HepG2 (cell line): Measurements from ENCODE around the gene PARD3. TPM values are rescaled to one million over a fixed set of nuclear protein-coding genes. Genes with fewer than 3 reads are reported as not detected.

Experiments used
- CCAR2 ChIP-seq: fragments of 200-400 bp; formaldehyde crosslinking; optimal IDR thresholded peaks from 2 replicates; pipeline ENCODE3; 2018; ENCODE audit warnings: low read depth, mild to moderate bottlenecking, low read length, moderate library complexity
- CEBPG ChIP-seq: IDR thresholded peaks from 2 replicates; pipeline ENCODE4 v1.6.1; 2016
- DR1 ChIP-seq: sonication (generic); formaldehyde crosslinking; IDR thresholded peaks from 2 replicates; pipeline ENCODE4 v1.8.0; 2021; ENCODE audit warnings: mild to moderate bottlenecking, missing genetic modification reagents, inconsistent platforms
- HCFC1 ChIP-seq: fragments of 150-350 bp; IDR thresholded peaks from 2 replicates; pipeline ENCODE4 v1.6.1; 2014; ENCODE audit warnings: low read depth, low read length
- HDAC2 ChIP-seq: sonication (generic); formaldehyde crosslinking; IDR thresholded peaks from 2 replicates; pipeline ENCODE4 v1.4.0; 2020; ENCODE audit warnings: missing genetic modification reagents
- HMG20A ChIP-seq: IDR thresholded peaks from 2 replicates; pipeline ENCODE4 v1.6.1; 2016; ENCODE audit warnings: borderline replicate concordance
- HNRNPUL1 ChIP-seq: fragments of 200-400 bp; formaldehyde crosslinking; IDR thresholded peaks from 2 replicates; pipeline ENCODE4 v1.6.1; 2017; ENCODE audit warnings: low read depth, mild to moderate bottlenecking, low read length, moderate library complexity
- HOXD1 ChIP-seq: sonication (generic); formaldehyde crosslinking; IDR thresholded peaks from 2 replicates; pipeline ENCODE4 v1.5.0; 2020; ENCODE audit warnings: missing genetic modification reagents
- IRF2 ChIP-seq: IDR thresholded peaks from 2 replicates; pipeline ENCODE4 v1.6.1; 2018; ENCODE audit warnings: missing genetic modification reagents, missing compliant biosample characterization
- JUNB ChIP-seq: sonication (generic); formaldehyde crosslinking; IDR thresholded peaks from 2 replicates; pipeline ENCODE4 v1.8.0; 2022; ENCODE audit warnings: missing genetic modification reagents, mild to moderate bottlenecking, borderline replicate concordance
- JUND ChIP-seq: sonication (generic); formaldehyde crosslinking; IDR thresholded peaks from 2 replicates; pipeline ENCODE4 v1.8.0; 2022; ENCODE audit warnings: mild to moderate bottlenecking, missing genetic modification reagents
- MAFF ChIP-seq: IDR thresholded peaks from 2 replicates; pipeline ENCODE4 v1.6.1; 2011; ENCODE audit warnings: low read depth, low read length, improper control_type of control experiment
- MTA1 ChIP-seq: sonication (generic); formaldehyde crosslinking; IDR thresholded peaks from 2 replicates; pipeline ENCODE4 v1.4.0; 2020; ENCODE audit warnings: missing genetic modification reagents, mild to moderate bottlenecking, borderline replicate concordance
- NFIC ChIP-seq: IDR thresholded peaks from 2 replicates; pipeline ENCODE4 v1.6.1; 2012; ENCODE audit warnings: mild to moderate bottlenecking, low read length, inconsistent platforms
- NPAS2 ChIP-seq: sonication (generic); formaldehyde crosslinking; IDR thresholded peaks from 2 replicates; pipeline ENCODE4 v1.8.0; 2022; ENCODE audit warnings: mild to moderate bottlenecking, missing genetic modification reagents, borderline replicate concordance
- NR3C1 ChIP-seq: sonication (generic); formaldehyde crosslinking; IDR thresholded peaks from 2 replicates; pipeline ENCODE4 v1.4.0; 2020; ENCODE audit warnings: missing genetic modification reagents
- POLR2AphosphoS2 ChIP-seq: IDR thresholded peaks from 2 replicates; pipeline ENCODE4 v1.6.1; 2011; ENCODE audit warnings: low read depth, low read length, improper control_type of control experiment
- PPARG ChIP-seq: conservative IDR thresholded peaks from 2 replicates; pipeline ENCODE4 v1.6.1; 2016; ENCODE audit warnings: missing biosample characterization, missing genetic modification reagents
- RXRB ChIP-seq: IDR thresholded peaks from 2 replicates; pipeline ENCODE4 v1.6.1; 2016; ENCODE audit warnings: borderline replicate concordance, missing genetic modification reagents, missing compliant biosample characterization
- SIN3A ChIP-seq: IDR thresholded peaks from 2 replicates; pipeline ENCODE4 v1.6.1; 2011; ENCODE audit warnings: low read depth, mild to moderate bottlenecking, control low read depth, low read length, borderline replicate concordance
- SOX5 ChIP-seq: IDR thresholded peaks from 2 replicates; pipeline ENCODE4 v1.6.1; 2016; ENCODE audit warnings: borderline replicate concordance
- SP140L ChIP-seq: sonication (generic); formaldehyde crosslinking; IDR thresholded peaks from 2 replicates; pipeline ENCODE4 v1.4.0; 2020; ENCODE audit warnings: missing genetic modification reagents, borderline replicate concordance
- ZBTB20 ChIP-seq: sonication (generic); formaldehyde crosslinking; IDR thresholded peaks from 2 replicates; pipeline ENCODE4 v1.8.1; 2023; ENCODE audit warnings: missing genetic modification reagents, low read depth, mild to moderate bottlenecking, borderline replicate concordance
- ZFP82 ChIP-seq: sonication (generic); formaldehyde crosslinking; IDR thresholded peaks from 2 replicates; pipeline ENCODE4 v1.5.1; 2020; ENCODE audit warnings: mild to moderate bottlenecking, missing genetic modification reagents, borderline replicate concordance
- ZNF24 ChIP-seq: fragments of 450-650 bp; IDR thresholded peaks from 2 replicates; pipeline ENCODE4 v1.6.1; 2017; ENCODE audit warnings: antibody characterized with exemption, mild to moderate bottlenecking
- ZNF430 ChIP-seq: sonication (generic); formaldehyde crosslinking; IDR thresholded peaks from 2 replicates; pipeline ENCODE4 v1.9.0; 2021; ENCODE audit warnings: mild to moderate bottlenecking, missing genetic modification reagents
- ZNF446 ChIP-seq: sonication (generic); formaldehyde crosslinking; IDR thresholded peaks from 2 replicates; pipeline ENCODE4 v1.5.0; 2020; ENCODE audit warnings: mild to moderate bottlenecking, missing genetic modification reagents
- ZNF7 ChIP-seq: IDR thresholded peaks from 2 replicates; pipeline ENCODE4 v1.6.1; 2016; ENCODE audit warnings: missing biosample characterization, missing genetic modification reagents
- polyA plus RNA-seq, 8 experiments: library from polyadenylated mRNA; depleted of rRNA in 3 of 8; stranded (reverse) in 7 of 8; unstranded in 1 of 8; fragments of >200 nt; fragmentation: Illumina TruSeq in 4 of 8; extraction: Trizol in 4 of 8; gene quantifications; 2 replicates each; pipeline versions ENCODE4 v1.2.1 to v1.2.3, GENCODE V29; 2011 to 2016; ENCODE audit warnings: low read depth in 4 of 8, missing spikeins in 1 of 8, mixed read lengths in 1 of 8; ENCODE audit not compliant: insufficient read depth in 1 of 8
- total RNA-seq, 5 experiments: library from RNA; depleted of rRNA; stranded (reverse); fragments of >200 nt; fragmentation: Illumina TruSeq; extraction: Trizol; gene quantifications; 2 replicates each; pipeline ENCODE4 v1.2.3, GENCODE V29; 2016; ENCODE audit warnings: low read depth in 1 of 5
- TF ChIP-seq, protein P1 (sequence below): sonication (generic); formaldehyde crosslinking; IDR thresholded peaks from 2 replicates; pipeline ENCODE4 v1.8.1; 2023; ENCODE audit warnings: mild to moderate bottlenecking, moderate library complexity, missing genetic modification reagents
- TF ChIP-seq, protein P2 (sequence below): sonication (generic); formaldehyde crosslinking; IDR thresholded peaks from 2 replicates; pipeline ENCODE4 v1.4.0; 2020; ENCODE audit warnings: missing genetic modification reagents, borderline replicate concordance
- TF ChIP-seq, protein P3 (sequence below): sonication (generic); formaldehyde crosslinking; IDR thresholded peaks from 2 replicates; pipeline ENCODE4 v1.8.0; 2022; ENCODE audit warnings: missing genetic modification reagents, mild to moderate bottlenecking, inconsistent platforms, borderline replicate concordance

Gene PARD3
- total and polyA plus RNA-seq, 2 of the 13 experiments (the other 11 are each of a cell fraction or from before 2014, with no cell fraction given): 40.9 to 60.0 TPM

- peak; percentile 17; the same call in 1 of the 2 replicates for TF ChIP-seq HDAC2 (CRISPR knock-in tag)
- TF ChIP-seq DR1 (CRISPR knock-in tag): no peak
- TF ChIP-seq ZFP82: no peak
- peak; percentile 59; the same call in 1 of the 2 replicates for TF ChIP-seq JUNB (CRISPR knock-in tag)
- no peak for TF ChIP-seq ZNF430 (CRISPR knock-in tag)
- no peak for TF ChIP-seq HOXD1 (CRISPR knock-in tag)
- TF ChIP-seq ZNF24: no peak
- TF ChIP-seq, protein P1, sequence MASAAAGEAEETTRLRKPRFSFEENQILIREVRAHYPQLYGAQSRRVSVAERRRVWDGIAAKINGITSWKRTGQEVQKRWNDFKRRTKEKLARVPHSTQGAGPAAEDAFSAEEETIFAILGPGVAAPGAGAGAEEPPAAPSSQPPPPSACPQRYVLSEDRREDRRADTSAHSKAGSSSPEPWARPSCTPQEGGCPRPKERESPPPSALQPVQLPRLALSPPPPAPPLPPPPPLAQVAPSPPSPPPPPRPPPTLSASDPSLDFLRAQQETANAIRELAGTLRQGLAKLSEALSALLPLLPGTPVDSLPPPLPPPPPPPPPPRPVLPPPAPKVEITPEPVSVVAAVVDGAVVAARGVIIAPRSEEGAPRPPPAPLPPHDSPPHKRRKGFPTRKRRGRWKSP (CRISPR knock-in tag): no peak
- peak; percentile 69; the same call in 1 of the 2 replicates for TF ChIP-seq SOX5 (CRISPR knock-in tag)
- no peak for TF ChIP-seq POLR2AphosphoS2
- no peak for TF ChIP-seq MTA1 (CRISPR knock-in tag)
- TF ChIP-seq MAFF: peak; percentile 9; the same call in 1 of the 2 replicates
- TF ChIP-seq NPAS2 (CRISPR knock-in tag): no peak
- no peak for TF ChIP-seq NR3C1 (CRISPR knock-in tag)
- TF ChIP-seq, protein P2, sequence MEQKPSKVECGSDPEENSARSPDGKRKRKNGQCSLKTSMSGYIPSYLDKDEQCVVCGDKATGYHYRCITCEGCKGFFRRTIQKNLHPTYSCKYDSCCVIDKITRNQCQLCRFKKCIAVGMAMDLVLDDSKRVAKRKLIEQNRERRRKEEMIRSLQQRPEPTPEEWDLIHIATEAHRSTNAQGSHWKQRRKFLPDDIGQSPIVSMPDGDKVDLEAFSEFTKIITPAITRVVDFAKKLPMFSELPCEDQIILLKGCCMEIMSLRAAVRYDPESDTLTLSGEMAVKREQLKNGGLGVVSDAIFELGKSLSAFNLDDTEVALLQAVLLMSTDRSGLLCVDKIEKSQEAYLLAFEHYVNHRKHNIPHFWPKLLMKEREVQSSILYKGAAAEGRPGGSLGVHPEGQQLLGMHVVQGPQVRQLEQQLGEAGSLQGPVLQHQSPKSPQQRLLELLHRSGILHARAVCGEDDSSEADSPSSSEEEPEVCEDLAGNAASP (CRISPR knock-in tag): 0 out of 2 replicates have a peak, but pooled peaks have one; percentile 31
- peak; percentile 99 for TF ChIP-seq ZBTB20 (CRISPR knock-in tag)
- TF ChIP-seq HMG20A (CRISPR knock-in tag): peak; percentile 59; the same call in 1 of the 2 replicates
- no peak for TF ChIP-seq ZNF7
- TF ChIP-seq JUND (CRISPR knock-in tag): peak; percentile 23; the same call in 1 of the 2 replicates
- TF ChIP-seq CCAR2: no peak
- no peak for TF ChIP-seq SP140L (CRISPR knock-in tag)
- 0 out of 2 replicates have a peak, but pooled peaks have one; percentile 21 for TF ChIP-seq HNRNPUL1
- peak; percentile 13; the same call in 1 of the 2 replicates for TF ChIP-seq CEBPG (CRISPR knock-in tag)
- TF ChIP-seq NFIC: peak; percentile 55; the same call in 1 of the 2 replicates
- no peak for TF ChIP-seq SIN3A
- TF ChIP-seq, protein P3, sequence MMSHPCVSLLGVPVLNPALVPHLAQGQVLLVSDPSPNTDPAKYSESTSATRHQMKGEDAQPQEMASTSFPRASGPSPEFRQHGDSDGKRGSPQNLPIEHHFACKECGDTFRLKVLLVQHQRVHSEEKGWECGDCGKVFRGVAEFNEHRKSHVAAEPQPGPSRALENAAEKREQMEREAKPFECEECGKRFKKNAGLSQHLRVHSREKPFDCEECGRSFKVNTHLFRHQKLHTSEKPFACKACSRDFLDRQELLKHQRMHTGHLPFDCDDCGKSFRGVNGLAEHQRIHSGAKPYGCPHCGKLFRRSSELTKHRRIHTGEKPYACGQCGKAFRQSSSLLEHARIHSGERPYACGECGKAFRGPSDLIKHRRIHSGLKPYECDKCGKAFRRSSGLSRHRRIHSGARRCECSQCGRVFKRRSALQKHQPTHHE: no peak
- no peak for TF ChIP-seq HCFC1
- peak; percentile 56; the same call in 1 of the 2 replicates for TF ChIP-seq PPARG
- peak; percentile 33; the same call in 1 of the 2 replicates for TF ChIP-seq IRF2 (CRISPR knock-in tag)
- 0 out of 2 replicates have a peak, but pooled peaks have one; percentile 40 for TF ChIP-seq RXRB (CRISPR knock-in tag)
- no peak for TF ChIP-seq ZNF446 (CRISPR knock-in tag)
Measured at GRCh38 chr10:34345383-34345782, 469.7 kb downstream of the PARD3 start (continued).
